Esophagus (tissue), 2 donors: ENCODE results near the gene PDE3A. TPM values are rescaled to one million over a fixed set of nuclear protein-coding genes. Genes with fewer than 3 reads are reported as not detected.

ENCODE experiments used
- H3K27ac ChIP-seq, 2 donors: one replicate each; pipeline ENCODE4 v1.5.1; 2013; ENCODE audit warnings: low read depth in 2 of 2, mild to moderate bottlenecking in 2 of 2, inconsistent platforms in 1 of 2, low read length in 1 of 2, moderate library complexity in 1 of 2
- H3K27me3 ChIP-seq, 2 donors: one replicate each; pipeline ENCODE4 v1.6.1; 2013; ENCODE audit warnings: low read length in 2 of 2, control low read depth in 1 of 2, mild to moderate bottlenecking in 1 of 2; ENCODE audit not compliant: insufficient read depth in 2 of 2, control insufficient read depth in 1 of 2
- H3K36me3 ChIP-seq, 2 donors: one replicate each; pipeline ENCODE4 v1.6.1; 2013; ENCODE audit warnings: low read length in 1 of 2; ENCODE audit not compliant: control insufficient read depth in 2 of 2, insufficient read depth in 2 of 2
- H3K4me1 ChIP-seq, 2 donors: one replicate each; pipeline ENCODE4 v1.6.1; 2013; ENCODE audit warnings: low read length in 1 of 2; ENCODE audit not compliant: control insufficient read depth in 2 of 2, insufficient read depth in 2 of 2
- H3K4me3 ChIP-seq, 2 donors: one replicate each; pipeline ENCODE4 v1.5.1; 2013; ENCODE audit warnings: low read length in 2 of 2, mild to moderate bottlenecking in 2 of 2, low read depth in 1 of 2, moderate library complexity in 1 of 2
- H3K9me3 ChIP-seq, 2 donors: one replicate each; pipeline ENCODE4 v1.6.1; 2013; ENCODE audit warnings: mild to moderate bottlenecking in 2 of 2, low read depth in 1 of 2, low read length in 1 of 2, moderate library complexity in 1 of 2; ENCODE audit not compliant: control insufficient read depth in 2 of 2, insufficient read depth in 1 of 2
- WGBS, 2 donors: extraction: QIAGEN DNeasy Blood & Tissue Kit; methylation state at CpG; one replicate each; pipeline ENCODE4 v1.1.7; 2013; 5-methylcytosine and 5-hydroxymethylcytosine counted together
- polyA plus RNA-seq, 2 donors: library from polyadenylated mRNA; stranded (reverse); fragments of 200-250 nt; gene quantifications; one replicate each; pipeline ENCODE4 v1.2.3, GENCODE V29; 2013
- donor health status: healthy with polysubstance abuse.
- donor health status: Bipolar disorder and iron deficiency.

PDE3A gene
- polyA plus RNA-seq, 2 donors, result 0.53 to 1.0 TPM

- WGBS, 2 donors, result 70 to 76% methylated on average over 4 of the region's 4 CpGs
- H3K9me3 ChIP-seq, result no peaks in the 10 kb centered on the region
- no peak overlapping the region for H3K27ac ChIP-seq
- no peaks in the 10 kb centered on the region for H3K27me3 ChIP-seq
- H3K4me3 ChIP-seq, result no peak overlapping the region
- no peaks in the 10 kb centered on the region for H3K4me1 ChIP-seq
- no peaks in the 10 kb centered on the region for H3K36me3 ChIP-seq
These were observed 124.0 kb downstream of the PDE3A start for GRCh38 chr12:20492251-20492760.

GRCh38 chr12:20493934-20494333 lies 125.6 kb downstream of the PDE3A start:
- Histone ChIP-seq H3K9me3 (no peaks in the 10 kb centered on the region), H3K4me1 (no peaks in the 10 kb centered on the region), H3K36me3 (no peaks in the 10 kb centered on the region), H3K27ac (no peak overlapping the region), H3K4me3 (no peak overlapping the region), H3K27me3 (no peaks in the 10 kb centered on the region)
- WGBS, 2 donors, result 40 to 57% methylated on average over 1 of the region's 1 CpG

GRCh38 chr12:20494851-20495250 lies 126.5 kb downstream of the PDE3A start:
- 71 to 72% methylated on average over 2 of the region's 2 CpGs for WGBS, 2 donors
- H3K36me3 ChIP-seq, result no peaks in the 10 kb centered on the region
- no peaks in the 10 kb centered on the region for H3K9me3 ChIP-seq
- no peak overlapping the region for H3K27ac ChIP-seq
- H3K4me3 ChIP-seq, result no peak overlapping the region
- H3K27me3 ChIP-seq, result no peaks in the 10 kb centered on the region
- H3K4me1 ChIP-seq, result no peaks in the 10 kb centered on the region

GRCh38 chr12:20495997-20496396 lies 127.7 kb downstream of the PDE3A start:
- WGBS, 2 donors, result 84 to 88% methylated on average over 1 of the region's 1 CpG
- no peak overlapping the region for H3K4me3 ChIP-seq
- no peaks in the 10 kb centered on the region for H3K4me1 ChIP-seq
- no peaks in the 10 kb centered on the region for H3K27me3 ChIP-seq
- H3K36me3 ChIP-seq, result no peaks in the 10 kb centered on the region
- no peak overlapping the region for H3K27ac ChIP-seq
- no peaks in the 10 kb centered on the region for H3K9me3 ChIP-seq

- no peaks in the 10 kb centered on the region for H3K4me1 ChIP-seq
- H3K4me3 ChIP-seq, result no peak overlapping the region
- WGBS, 2 donors, result 49 to 52% methylated on average over 3 of the region's 3 CpGs
- no peak overlapping the region for H3K27ac ChIP-seq
- no peaks in the 10 kb centered on the region for H3K27me3 ChIP-seq
- no peaks in the 10 kb centered on the region for H3K36me3 ChIP-seq
- no peaks in the 10 kb centered on the region for H3K9me3 ChIP-seq
These were observed 129.4 kb downstream of the PDE3A start for GRCh38 chr12:20497707-20498106.

- Histone ChIP-seq H3K27ac (no peak overlapping the region), H3K27me3 (no peaks in the 10 kb centered on the region), H3K4me1 (no peaks in the 10 kb centered on the region), H3K36me3 (no peaks in the 10 kb centered on the region), H3K4me3 (no peak overlapping the region), H3K9me3 (no peaks in the 10 kb centered on the region)
- 86 to 87% methylated on average over 2 of the region's 2 CpGs for WGBS, 2 donors
These were observed 133.6 kb downstream of the PDE3A start for GRCh38 chr12:20501958-20502357.

- H3K9me3 ChIP-seq, result no peaks in the 10 kb centered on the region
- 15 to 54% methylated on average over 1 of the region's 1 CpG for WGBS, 2 donors
- H3K4me3 ChIP-seq, result no peak overlapping the region
- H3K36me3 ChIP-seq, result no peaks in the 10 kb centered on the region
- H3K27me3 ChIP-seq, result no peaks in the 10 kb centered on the region
- no peak overlapping the region for H3K27ac ChIP-seq
- no peaks in the 10 kb centered on the region for H3K4me1 ChIP-seq
These were observed 135.5 kb downstream of the PDE3A start for GRCh38 chr12:20503858-20504257.

GRCh38 chr12:20505056-20505455 lies 136.7 kb downstream of the PDE3A start:
- no peaks in the 10 kb centered on the region for H3K9me3 ChIP-seq
- no peak overlapping the region for H3K27ac ChIP-seq
- H3K27me3 ChIP-seq, result no peaks in the 10 kb centered on the region
- H3K4me1 ChIP-seq, result no peaks in the 10 kb centered on the region
- H3K4me3 ChIP-seq, result no peak overlapping the region
- H3K36me3 ChIP-seq, result no peaks in the 10 kb centered on the region

- no peak overlapping the region for H3K27ac ChIP-seq
- no peaks in the 10 kb centered on the region for H3K27me3 ChIP-seq
- no peaks in the 10 kb centered on the region for H3K36me3 ChIP-seq
- WGBS, 2 donors, result 82 to 88% methylated on average over 3 of the region's 3 CpGs
- H3K4me3 ChIP-seq, result no peak overlapping the region
- no peaks in the 10 kb centered on the region for H3K4me1 ChIP-seq
- H3K9me3 ChIP-seq, result no peaks in the 10 kb centered on the region
These were observed 138.7 kb downstream of the PDE3A start for GRCh38 chr12:20507056-20507455.

- no peaks in the 10 kb centered on the region for H3K27me3 ChIP-seq
- H3K27ac ChIP-seq, result no peak overlapping the region
- H3K4me1 ChIP-seq, result no peaks in the 10 kb centered on the region
- H3K4me3 ChIP-seq, result no peak overlapping the region
- H3K36me3 ChIP-seq, result no peaks in the 10 kb centered on the region
- WGBS, 2 donors, result 74 to 80% methylated on average over 4 of the region's 4 CpGs
- no peaks in the 10 kb centered on the region for H3K9me3 ChIP-seq
These were observed 139.4 kb downstream of the PDE3A start for GRCh38 chr12:20507711-20508110.
